Activated CD4-positive, alpha-beta T cell treated with anti-CD3 and anti-CD28 coated beads for 36 hours (primary cell): ENCODE results near the gene MACF1. TPM values are rescaled to one million over a fixed set of nuclear protein-coding genes. Genes with fewer than 3 reads are reported as not detected.
A peak's percentile ranks its signal among the peaks of the same experiment; 100 is the strongest.

Experiments used
- ATAC-seq: fragments of 200-7000 bp; cut with Tn5 transposase; one replicate; pipeline ENCODE4 v1.10.0; 2021; ENCODE audit warnings: mild to moderate bottlenecking, moderate library complexity
- CTCF ChIA-PET: fragments of 350-600 bp; sonication (Branson Sonifier 250); formaldehyde crosslinking; loops from one replicate; lab custom pipeline; 2021; ENCODE audit warnings: antibody characterized with exemption; lab: Charles Lee
- POLR2A ChIA-PET: fragments of 350-600 bp; sonication (Branson Sonifier 250); formaldehyde crosslinking; loops from one replicate; lab custom pipeline; 2021; ENCODE audit warnings: antibody characterized with exemption, inconsistent platforms; lab: Charles Lee
- DNase-seq: peaks from one replicate; pipeline ENCODE4 v3.0.0-alpha.2; 2020
- H3K27ac Mint-ChIP-seq: one replicate; pipeline ENCODE4 v1.8.0; 2021; ENCODE audit warnings: mixed read lengths
- H3K27me3 Mint-ChIP-seq: one replicate; pipeline ENCODE4 v1.8.0; 2021; ENCODE audit warnings: mixed read lengths
- H3K36me3 Mint-ChIP-seq: one replicate; pipeline ENCODE4 v1.8.0; 2021; ENCODE audit warnings: low read depth, mixed read lengths
- H3K4me1 Mint-ChIP-seq: one replicate; pipeline ENCODE4 v1.8.0; 2021; ENCODE audit warnings: mixed read lengths
- H3K4me3 Mint-ChIP-seq: one replicate; pipeline ENCODE4 v1.8.0; 2021; ENCODE audit warnings: mild to moderate bottlenecking, moderate library complexity, mixed read lengths
- H3K9me3 Mint-ChIP-seq: one replicate; pipeline ENCODE4 v1.8.0; 2021; ENCODE audit warnings: low read depth, mixed read lengths
- intact Hi-C, 2 experiments: fragments of 100-400 bp; cut with DNase I in 1 of 2; cut with micrococcal nuclease in 1 of 2; formaldehyde crosslinking; loops; one replicate each; pipeline versions ENCODE4 v1.14.2 to v1.15.1; 2022 to 2024; cut with DNase I, micrococcal nuclease
- total RNA-seq, 2 experiments: library from RNA; stranded (reverse); gene quantifications; one replicate each; pipeline ENCODE4 v1.2.3, GENCODE V29; 2021

MACF1 gene
- total RNA-seq, 2 experiments from 2014 or later, result 192 to 195 TPM

GRCh38 chr1:39331647-39332046 lies 127.2 kb downstream of the MACF1 start:
- ATAC-seq, result no peak
- Mint-ChIP-seq H3K27ac (peak overlapping the region; percentile 7), H3K9me3 (no peaks in the 10 kb centered on the region), H3K36me3 (peaks cover 61% of the 10 kb centered on the region), H3K27me3 (no peaks in the 10 kb centered on the region), H3K4me1 (peaks cover 47% of the 10 kb centered on the region), H3K4me3 (no peak overlapping the region)
- ChIA-PET CTCF (no interaction called here), POLR2A (no interaction called here)
- intact Hi-C loops, result no loop called here
- DNase-seq, result no peak

- H3K4me3 Mint-ChIP-seq, result no peak overlapping the region
- no peaks in the 10 kb centered on the region for H3K9me3 Mint-ChIP-seq
- H3K27me3 Mint-ChIP-seq, result no peaks in the 10 kb centered on the region
- H3K27ac Mint-ChIP-seq, result peak overlapping the region; percentile 61
- H3K4me1 Mint-ChIP-seq, result peaks cover 42% of the 10 kb centered on the region
- peaks cover 61% of the 10 kb centered on the region for H3K36me3 Mint-ChIP-seq
- no peak for ATAC-seq
- intact Hi-C loops, result no loop called here
- CTCF ChIA-PET, result interaction anchor here (2.0 kb wide), 1 partner anchor 234 kb away, joined by 7 read pairs; no protein-coding TSS in a partner anchor
- POLR2A ChIA-PET, result no interaction called here
- no peak for DNase-seq
These were observed 127.8 kb downstream of the MACF1 start for GRCh38 chr1:39332291-39332690.

- H3K4me1 Mint-ChIP-seq, result peaks cover 37% of the 10 kb centered on the region
- no peaks in the 10 kb centered on the region for H3K27me3 Mint-ChIP-seq
- DNase-seq (no peak), ATAC-seq (peak; percentile 26)
- H3K27ac Mint-ChIP-seq, result peak overlapping the region; percentile 72
- POLR2A ChIA-PET, result no interaction called here
- no peaks in the 10 kb centered on the region for H3K9me3 Mint-ChIP-seq
- H3K36me3 Mint-ChIP-seq, result peaks cover 58% of the 10 kb centered on the region
- intact Hi-C loops, result no loop called here
- no peak overlapping the region for H3K4me3 Mint-ChIP-seq
- CTCF ChIA-PET, result interaction anchor here (2.0 kb wide), 1 partner anchor 234 kb away, joined by 7 read pairs; no protein-coding TSS in a partner anchor
These were observed 128.3 kb downstream of the MACF1 start for GRCh38 chr1:39332828-39333227.

- POLR2A ChIA-PET, result no interaction called here
- H3K27ac Mint-ChIP-seq, result peak overlapping the region; percentile 72
- CTCF ChIA-PET, result interaction anchor here (1.0 to 2.0 kb wide), 3 partner anchors 77 to 235 kb away, joined by 4 to 7 read pairs (median 5); no protein-coding TSS in a partner anchor
- no peaks in the 10 kb centered on the region for H3K9me3 Mint-ChIP-seq
- no peak overlapping the region for H3K4me3 Mint-ChIP-seq
- H3K4me1 Mint-ChIP-seq, result peaks cover 33% of the 10 kb centered on the region
- peaks cover 59% of the 10 kb centered on the region for H3K36me3 Mint-ChIP-seq
- intact Hi-C loops, result no loop called here
- DNase-seq (no peak), ATAC-seq (no peak)
- no peaks in the 10 kb centered on the region for H3K27me3 Mint-ChIP-seq
These were observed 128.8 kb downstream of the MACF1 start for GRCh38 chr1:39333296-39333695.

- Mint-ChIP-seq H3K27me3 (no peaks in the 10 kb centered on the region), H3K36me3 (peaks cover 67% of the 10 kb centered on the region), H3K4me1 (peaks cover 33% of the 10 kb centered on the region), H3K27ac (no peak overlapping the region), H3K4me3 (no peak overlapping the region), H3K9me3 (no peaks in the 10 kb centered on the region)
- DNase-seq (no peak), ATAC-seq (no peak)
- ChIA-PET POLR2A (no interaction called here), CTCF (no interaction called here)
- intact Hi-C loops, result no loop called here
These were observed 130.7 kb downstream of the MACF1 start for GRCh38 chr1:39335216-39335615.

- no peak overlapping the region for H3K4me3 Mint-ChIP-seq
- no peaks in the 10 kb centered on the region for H3K9me3 Mint-ChIP-seq
- intact Hi-C loops, result no loop called here
- ATAC-seq, result no peak
- no peak for DNase-seq
- no peak overlapping the region for H3K27ac Mint-ChIP-seq
- POLR2A ChIA-PET, result interaction anchor here (0.6 kb wide), 2 partner anchors 146 to 163 kb away, joined by 3 to 6 read pairs; no protein-coding TSS in a partner anchor
- peaks cover 32% of the 10 kb centered on the region for H3K4me1 Mint-ChIP-seq
- peaks cover 65% of the 10 kb centered on the region for H3K36me3 Mint-ChIP-seq
- H3K27me3 Mint-ChIP-seq, result no peaks in the 10 kb centered on the region
- CTCF ChIA-PET, result interaction anchor here (1.0 to 1.7 kb wide), 2 partner anchors 22 to 69 kb away, joined by 3 read pairs; no protein-coding TSS in a partner anchor
These were observed 132.6 kb downstream of the MACF1 start for GRCh38 chr1:39337067-39337466.

GRCh38 chr1:39342776-39343175 lies 138.3 kb downstream of the MACF1 start:
- ATAC-seq (no peak), DNase-seq (no peak)
- H3K27ac Mint-ChIP-seq, result no peak overlapping the region
- no peak overlapping the region for H3K4me3 Mint-ChIP-seq
- no peaks in the 10 kb centered on the region for H3K9me3 Mint-ChIP-seq
- POLR2A ChIA-PET, result no interaction called here
- no peaks in the 10 kb centered on the region for H3K27me3 Mint-ChIP-seq
- peaks cover 52% of the 10 kb centered on the region for H3K36me3 Mint-ChIP-seq
- CTCF ChIA-PET, result no interaction called here
- no peaks in the 10 kb centered on the region for H3K4me1 Mint-ChIP-seq
- intact Hi-C loops, result no loop called here

- no peak overlapping the region for H3K4me3 Mint-ChIP-seq
- CTCF ChIA-PET, result no interaction called here
These were observed 140.1 kb downstream of the MACF1 start for GRCh38 chr1:39344394-39345154.

GRCh38 chr1:39346872-39347271 lies 142.4 kb downstream of the MACF1 start:
- ChIA-PET POLR2A (no interaction called here), CTCF (no interaction called here)
- no peak overlapping the region for H3K4me3 Mint-ChIP-seq
- no peaks in the 10 kb centered on the region for H3K9me3 Mint-ChIP-seq
- H3K36me3 Mint-ChIP-seq, result peaks cover 57% of the 10 kb centered on the region
- H3K4me1 Mint-ChIP-seq, result no peaks in the 10 kb centered on the region
- peak overlapping the region; percentile 63 for H3K27ac Mint-ChIP-seq
- intact Hi-C loops, result no loop called here
- no peak for DNase-seq
- H3K27me3 Mint-ChIP-seq, result no peaks in the 10 kb centered on the region
- no peak for ATAC-seq

More at GRCh38 chr1:39344394-39345154, 140.1 kb downstream of the MACF1 start:
- no peak overlapping the region for H3K27ac Mint-ChIP-seq
- no peaks in the 10 kb centered on the region for H3K4me1 Mint-ChIP-seq
- no peaks in the 10 kb centered on the region for H3K9me3 Mint-ChIP-seq
- DNase-seq, result no peak
- intact Hi-C loops, result no loop called here
- H3K27me3 Mint-ChIP-seq, result no peaks in the 10 kb centered on the region
- no peak for ATAC-seq
- peaks cover 54% of the 10 kb centered on the region for H3K36me3 Mint-ChIP-seq
- POLR2A ChIA-PET, result no interaction called here

- Mint-ChIP-seq H3K9me3 (no peaks in the 10 kb centered on the region), H3K27ac (no peak overlapping the region), H3K4me3 (no peak overlapping the region), H3K27me3 (no peaks in the 10 kb centered on the region), H3K4me1 (no peaks in the 10 kb centered on the region), H3K36me3 (peaks cover 52% of the 10 kb centered on the region)
- ChIA-PET POLR2A (no interaction called here), CTCF (no interaction called here)
- intact Hi-C loops, result no loop called here
- DNase-seq (no peak), ATAC-seq (no peak)
These were observed 143.8 kb downstream of the MACF1 start for GRCh38 chr1:39348278-39348677.

- Mint-ChIP-seq H3K27ac (no peak overlapping the region), H3K27me3 (no peaks in the 10 kb centered on the region), H3K9me3 (no peaks in the 10 kb centered on the region), H3K4me3 (no peak overlapping the region), H3K4me1 (no peaks in the 10 kb centered on the region), H3K36me3 (peaks cover 58% of the 10 kb centered on the region)
- ATAC-seq, result no peak
- ChIA-PET CTCF (interaction anchor here (0.6 to 1.7 kb wide), 3 partner anchors 9 to 254 kb away, joined by 3 to 4 read pairs (median 3); no protein-coding TSS in a partner anchor), POLR2A (no interaction called here)
- DNase-seq, result no peak
- intact Hi-C loops, result no loop called here
These were observed 148.4 kb downstream of the MACF1 start for GRCh38 chr1:39352881-39353280.

GRCh38 chr1:39354572-39354971 lies 150.1 kb downstream of the MACF1 start:
- no peak for DNase-seq
- no peak overlapping the region for H3K4me3 Mint-ChIP-seq
- H3K27ac Mint-ChIP-seq, result no peak overlapping the region
- no peaks in the 10 kb centered on the region for H3K27me3 Mint-ChIP-seq
- H3K36me3 Mint-ChIP-seq, result peaks cover 57% of the 10 kb centered on the region
- H3K4me1 Mint-ChIP-seq, result no peaks in the 10 kb centered on the region
- ChIA-PET CTCF (interaction anchor here (0.6 to 2.0 kb wide), 4 partner anchors 10 to 164 kb away, joined by 3 to 5 read pairs (median 4); no protein-coding TSS in a partner anchor), POLR2A (interaction anchor here (0.6 kb wide), 1 partner anchor 108 kb away, joined by 4 read pairs; no protein-coding TSS in a partner anchor)
- H3K9me3 Mint-ChIP-seq, result no peaks in the 10 kb centered on the region
- no peak for ATAC-seq
- intact Hi-C loops, result no loop called here
